ENCODE data around the gene PSME3IP1. TPM values are rescaled to one million over a fixed set of nuclear protein-coding genes. Genes with fewer than 3 reads are reported as not detected.

Gene PSME3IP1
- total and polyA plus RNA-seq, 2 experiments from 2014 or later, result 78.0 to 105 TPM

GRCh38 chr16:57113042-57113453 lies 72.8 kb downstream of the PSME3IP1 start:
- TF ChIP-seq EZH2 (IDR thresholded peaks at IDR 0.05; ENCODE audit: low read depth, unreplicated experiment) (no peak), CREB1 (CRISPR knock-in tag; IDR thresholded peaks at IDR 0.05; ENCODE audit: low read depth) (no peak), JUNB (IDR thresholded peaks at IDR 0.05; ENCODE audit: unreplicated experiment) (no peak)
- no peaks in the 10 kb centered on the region; the same call in 1 of the 2 replicates for H3K4me1 ChIP-seq (ENCODE audit: insufficient read depth)
- H3F3A ChIP-seq (replicated peaks; ENCODE audit: low read depth), result no peaks in the 10 kb centered on the region
- ATAC-seq (no peak), DNase-seq (ENCODE audit: low spot score) (no peak)
- no peaks in the 10 kb centered on the region for H3K79me2 ChIP-seq (replicated peaks; ENCODE audit: insufficient read depth)
- Mint-ChIP-seq H3K4me1 (peaks cover 20% of the 10 kb centered on the region), H3K27ac (no peak overlapping the region), H3K4me3 (no peak overlapping the region), H3K36me3 (ENCODE audit: low read depth) (peaks cover 3% of the 10 kb centered on the region; the same call in 1 of the 3 replicates), H3K9me3 (no peaks in the 10 kb centered on the region), H3K27me3 (ENCODE audit: insufficient read depth, low read depth, poor library complexity) (peaks cover 20% of the 10 kb centered on the region)
- H3K36me3 ChIP-seq (ENCODE audit: insufficient read depth), result no peaks in the 10 kb centered on the region
- H3K9me2 ChIP-seq (ENCODE audit: insufficient read depth), result no peaks in the 10 kb centered on the region
- no peak overlapping the region for H2AFZ ChIP-seq
- H3K27ac ChIP-seq (ENCODE audit: low read depth), result no peak overlapping the region
- H4K20me1 ChIP-seq (replicated peaks; ENCODE audit: insufficient read depth), result no peaks in the 10 kb centered on the region
- H3K4me3 ChIP-seq, result no peak overlapping the region
- H3K4me2 ChIP-seq, result no peak overlapping the region
- H3K27me3 ChIP-seq (ENCODE audit: insufficient read depth), result no peaks in the 10 kb centered on the region

- no peaks in the 10 kb centered on the region; the same call in 2 of the 3 replicates for H3K36me3 Mint-ChIP-seq (ENCODE audit: low read depth)
- H3K4me3 ChIP-seq, result no peak overlapping the region
- no peaks in the 10 kb centered on the region for H3K36me3 ChIP-seq (ENCODE audit: insufficient read depth)
- H3K4me2 ChIP-seq, result no peak overlapping the region
- no peaks in the 10 kb centered on the region for H3K9me3 Mint-ChIP-seq
- no peak overlapping the region for H3K4me3 Mint-ChIP-seq
- H3K27ac Mint-ChIP-seq, result no peak overlapping the region
- H3K79me2 ChIP-seq (replicated peaks; ENCODE audit: insufficient read depth), result no peaks in the 10 kb centered on the region
- H3K9me2 ChIP-seq (ENCODE audit: insufficient read depth), result no peaks in the 10 kb centered on the region
- TF ChIP-seq EZH2 (IDR thresholded peaks at IDR 0.05; ENCODE audit: low read depth, unreplicated experiment), result no peak
- no peak for TF ChIP-seq ETS1 (IDR thresholded peaks at IDR 0.05)
- no peak for TF ChIP-seq CTCF (conservative IDR thresholded peaks at IDR 0.05; ENCODE audit: low read depth in 2 of 2)
- H3K27ac ChIP-seq (ENCODE audit: low read depth), result no peak overlapping the region
- no peak overlapping the region for H2AFZ ChIP-seq
- peaks cover 17% of the 10 kb centered on the region for H3K4me1 Mint-ChIP-seq
- DNase-seq (ENCODE audit: low spot score), result no peak
- no peaks in the 10 kb centered on the region; the same call in 1 of the 2 replicates for H3K4me1 ChIP-seq (ENCODE audit: insufficient read depth)
- no peaks in the 10 kb centered on the region for H4K20me1 ChIP-seq (replicated peaks; ENCODE audit: insufficient read depth)
- no peaks in the 10 kb centered on the region for H3K27me3 ChIP-seq (ENCODE audit: insufficient read depth)
- no peak for ATAC-seq
- H3K27me3 Mint-ChIP-seq (ENCODE audit: insufficient read depth, low read depth, poor library complexity), result peaks cover 17% of the 10 kb centered on the region
- no peaks in the 10 kb centered on the region for H3F3A ChIP-seq (replicated peaks; ENCODE audit: low read depth)
These were observed 73.3 kb downstream of the PSME3IP1 start for GRCh38 chr16:57112403-57113041.

GRCh38 chr16:57111420-57111819 lies 74.4 kb downstream of the PSME3IP1 start:
- no peaks in the 10 kb centered on the region for H4K20me1 ChIP-seq (replicated peaks; ENCODE audit: insufficient read depth)
- no peaks in the 10 kb centered on the region; the same call in 2 of the 3 replicates for H3K36me3 Mint-ChIP-seq (ENCODE audit: low read depth)
- no peak for ATAC-seq
- no peaks in the 10 kb centered on the region for H3K27me3 ChIP-seq (ENCODE audit: insufficient read depth)
- peaks cover 19% of the 10 kb centered on the region for H3K4me1 Mint-ChIP-seq
- no peaks in the 10 kb centered on the region for H3K9me2 ChIP-seq (ENCODE audit: insufficient read depth)
- no peaks in the 10 kb centered on the region for H3F3A ChIP-seq (replicated peaks; ENCODE audit: low read depth)
- H3K4me3 Mint-ChIP-seq, result no peak overlapping the region
- H3K27me3 Mint-ChIP-seq (ENCODE audit: insufficient read depth, low read depth, poor library complexity), result peaks cover 15% of the 10 kb centered on the region
- H3K27ac Mint-ChIP-seq, result no peak overlapping the region
- no peaks in the 10 kb centered on the region; the same call in 1 of the 2 replicates for H3K4me1 ChIP-seq (ENCODE audit: insufficient read depth)
- no peaks in the 10 kb centered on the region for H3K9me3 Mint-ChIP-seq
- H3K36me3 ChIP-seq (ENCODE audit: insufficient read depth), result no peaks in the 10 kb centered on the region
- H3K27ac ChIP-seq (ENCODE audit: low read depth), result no peak overlapping the region
- no peak for DNase-seq (ENCODE audit: low spot score)
- H3K4me3 ChIP-seq, result no peak overlapping the region
- H2AFZ ChIP-seq, result no peak overlapping the region
- H3K4me2 ChIP-seq, result no peak overlapping the region
- H3K79me2 ChIP-seq (replicated peaks; ENCODE audit: insufficient read depth), result no peaks in the 10 kb centered on the region
- TF ChIP-seq REST (IDR thresholded peaks at IDR 0.05; ENCODE audit: unreplicated experiment), result no peak
- no peak for TF ChIP-seq JUNB (IDR thresholded peaks at IDR 0.05; ENCODE audit: unreplicated experiment)
- no peak for TF ChIP-seq ETS1 (IDR thresholded peaks at IDR 0.05)

All from GM23338 (cell line).